HAP-1 (cell line): ENCODE measurements around the gene PPP1R7.
A peak's percentile ranks its signal among the peaks of the same experiment; 100 is the strongest.
"Not testable (repeated sequence)": the region's sequence is repeated elsewhere in the genome, so short reads cannot be mapped to it uniquely, and the experiment has no call there.

Experiments
- DNase-seq, 2 experiments: peaks; one replicate each; pipeline ENCODE4 v3.0.0-alpha.2; 2016 to 2020; ENCODE audit warnings: low spot score in 2 of 2
- H3K27me3 ChIP-seq: fragments of 250-450 bp; sonication (Bioruptor Pico); 2 replicates; pipeline ENCODE4 v1.5.1; 2020; ENCODE audit warnings: low read depth, mild to moderate bottlenecking, moderate library complexity
- H3K36me3 ChIP-seq: fragments of 250-450 bp; sonication (Bioruptor Pico); replicated peaks from 2 replicates; pipeline ENCODE4 v1.5.1; 2020; ENCODE audit warnings: mild to moderate bottlenecking
- H3K4me1 ChIP-seq: fragments of 250-450 bp; sonication (Bioruptor Pico); 2 replicates; pipeline ENCODE4 v1.5.1; 2020; ENCODE audit warnings: mild to moderate bottlenecking
- H3K4me3 ChIP-seq: fragments of 250-450 bp; sonication (Bioruptor Pico); 2 replicates; pipeline ENCODE4 v1.5.1; 2020; ENCODE audit warnings: mild to moderate bottlenecking, moderate library complexity
- H3K9me3 ChIP-seq: fragments of 250-450 bp; sonication (Bioruptor Pico); 2 replicates; pipeline ENCODE4 v1.5.1; 2020; ENCODE audit warnings: mild to moderate bottlenecking, moderate library complexity
- in situ Hi-C: fragments of 300-500 bp; cut with MboI; formaldehyde crosslinking; loops from 3 replicates; pipeline ENCODE4 v1.14.3; 2020; ENCODE audit warnings: low sequenced_read_pairs, inconsistent platforms, mixed read lengths

The PPP1R7 gene

GRCh38 chr2:241149925-241150659, at the start of gene PPP1R7:
Gene PPP1R7 (plus strand): TSS chr2:241150467. CDS start chr2:241150496, 29 bp downstream.
- DNase-seq, result peak; percentile 94 to 96
- Histone ChIP-seq H3K4me1 (peaks cover 21% of the 10 kb centered on the region), H3K27me3 (no peaks in the 10 kb centered on the region), H3K9me3 (no peaks in the 10 kb centered on the region), H3K36me3 (peaks cover 6% of the 10 kb centered on the region), H3K4me3 (peak within 1 kb of the TSS; percentile 69)
- in situ Hi-C loops, result no loop called here

- in situ Hi-C loops, result no loop called here
- DNase-seq, result peak; percentile 81 to 92
- Histone ChIP-seq H3K4me1 (peaks cover 2% of the 10 kb centered on the region; the same call in 1 of the 2 replicates), H3K27me3 (no peaks in the 10 kb centered on the region), H3K4me3 (peak within 1 kb of the TSS; percentile 91), H3K9me3 (no peaks in the 10 kb centered on the region), H3K36me3 (peaks cover 24% of the 10 kb centered on the region)
These were observed 47.9 kb upstream of the PPP1R7 start, which contains the start of gene MTERF4 for GRCh38 chr2:241102239-241102803. Gene MTERF4 (minus strand): TSS chr2:241102287. CDS start chr2:241102273, 14 bp downstream.

GRCh38 chr2:241103176-241103595, 47.1 kb upstream of the PPP1R7 start:
- Histone ChIP-seq H3K4me1 (peaks cover 2% of the 10 kb centered on the region; the same call in 1 of the 2 replicates), H3K4me3 (peak overlapping the region; percentile 91), H3K36me3 (peaks cover 16% of the 10 kb centered on the region), H3K9me3 (no peaks in the 10 kb centered on the region), H3K27me3 (no peaks in the 10 kb centered on the region)
- in situ Hi-C loops, result no loop called here
- peak; percentile 81 to 95 for DNase-seq

- DNase-seq, H3K9me3 ChIP-seq, H3K4me1 ChIP-seq, in situ Hi-C loops, H3K27me3 ChIP-seq, H3K4me3 ChIP-seq, H3K36me3 ChIP-seq: not testable (repeated sequence)
These were observed 45.7 kb upstream of the PPP1R7 start for GRCh38 chr2:241104611-241105010.

GRCh38 chr2:241105641-241106040, 44.6 kb upstream of the PPP1R7 start:
- in situ Hi-C loops, result no loop called here
- H3K4me3 ChIP-seq, result no peak overlapping the region
- DNase-seq, result no peak
- no peaks in the 10 kb centered on the region for H3K9me3 ChIP-seq
- peaks cover 2% of the 10 kb centered on the region; the same call in 1 of the 2 replicates for H3K4me1 ChIP-seq
- H3K36me3 ChIP-seq, result 0 out of 2 replicates have a peak, but pooled peaks cover 5% of the 10 kb centered on the region
- H3K27me3 ChIP-seq, result no peaks in the 10 kb centered on the region

- Histone ChIP-seq H3K36me3 (0 out of 2 replicates have a peak, but pooled peaks cover 7% of the 10 kb centered on the region), H3K27me3 (no peaks in the 10 kb centered on the region), H3K4me3 (no peak overlapping the region), H3K9me3 (no peaks in the 10 kb centered on the region), H3K4me1 (no peaks in the 10 kb centered on the region; the same call in 1 of the 2 replicates)
- DNase-seq, result no peak
- in situ Hi-C loops, result no loop called here
These were observed 43.1 kb upstream of the PPP1R7 start for GRCh38 chr2:241107031-241107783.

GRCh38 chr2:241108271-241109209, 41.7 kb upstream of the PPP1R7 start:
- no peaks in the 10 kb centered on the region; the same call in 1 of the 2 replicates for H3K4me1 ChIP-seq
- no peaks in the 10 kb centered on the region for H3K9me3 ChIP-seq
- no peaks in the 10 kb centered on the region for H3K27me3 ChIP-seq
- H3K36me3 ChIP-seq, result peaks cover 13% of the 10 kb centered on the region; the same call in 1 of the 2 replicates
- in situ Hi-C loops, result no loop called here
- no peak overlapping the region for H3K4me3 ChIP-seq
- no peak for DNase-seq

- Histone ChIP-seq H3K27me3 (no peaks in the 10 kb centered on the region), H3K4me3 (no peak overlapping the region), H3K9me3 (no peaks in the 10 kb centered on the region), H3K36me3 (peaks cover 22% of the 10 kb centered on the region), H3K4me1 (no peaks in the 10 kb centered on the region)
- DNase-seq, result no peak
- in situ Hi-C loops, result no loop called here
These were observed 40.8 kb upstream of the PPP1R7 start for GRCh38 chr2:241109210-241110088.

GRCh38 chr2:241110089-241110606, 40.1 kb upstream of the PPP1R7 start:
- in situ Hi-C loops, result no loop called here
- no peak overlapping the region for H3K4me3 ChIP-seq
- H3K27me3 ChIP-seq, result no peaks in the 10 kb centered on the region
- H3K9me3 ChIP-seq, result no peaks in the 10 kb centered on the region
- no peak for DNase-seq
- H3K36me3 ChIP-seq, result peaks cover 27% of the 10 kb centered on the region
- no peaks in the 10 kb centered on the region for H3K4me1 ChIP-seq

- no peak for DNase-seq
- H3K27me3 ChIP-seq, result no peaks in the 10 kb centered on the region
- no peaks in the 10 kb centered on the region for H3K9me3 ChIP-seq
- in situ Hi-C loops, result no loop called here
- peaks cover 27% of the 10 kb centered on the region for H3K36me3 ChIP-seq
- no peaks in the 10 kb centered on the region for H3K4me1 ChIP-seq
- no peak overlapping the region for H3K4me3 ChIP-seq
These were observed 39.4 kb upstream of the PPP1R7 start for GRCh38 chr2:241110607-241111439.

- in situ Hi-C loops, result no loop called here
- H3K4me3 ChIP-seq, result no peak overlapping the region
- DNase-seq, result no peak
- peaks cover 30% of the 10 kb centered on the region for H3K36me3 ChIP-seq
- H3K27me3 ChIP-seq, result no peaks in the 10 kb centered on the region
- H3K9me3 ChIP-seq, result no peaks in the 10 kb centered on the region
- no peaks in the 10 kb centered on the region for H3K4me1 ChIP-seq
These were observed 38.8 kb upstream of the PPP1R7 start for GRCh38 chr2:241111440-241111805.
